Panc1 (cell line): ENCODE data around the gene PLCL1. TPM values are rescaled to one million over a fixed set of nuclear protein-coding genes. Genes with fewer than 3 reads are reported as not detected.

Experiments
- ATAC-seq: fragments of 200-7000 bp; cut with Tn5 transposase; 2 replicates; pipeline ENCODE4 v1.9.1; 2020; ENCODE audit warnings: mild to moderate bottlenecking, moderate library complexity
- BruUV-seq: library from RNA; stranded (reverse); fragments of 400-500 nt; replicated peaks from 2 replicates; lab custom pipeline; 2021; lab: Mats Ljungman, UMichigan
- CTCF ChIA-PET: fragments of 300-600 bp; sonication (Branson Sonifier 250); formaldehyde crosslinking; loops from one replicate; lab custom pipeline; 2022; ENCODE audit warnings: antibody characterized with exemption; lab: Charles Lee
- POLR2A ChIA-PET: fragments of 300-600 bp; sonication (Branson Sonifier 250); formaldehyde crosslinking; loops from one replicate; lab custom pipeline; 2022; ENCODE audit warnings: antibody characterized with exemption; lab: Charles Lee
- DNase-seq: peaks from one replicate; pipeline ENCODE4 v3.0.0-alpha.2; 2010; ENCODE audit warnings: low read depth, low spot score
- H3K27ac ChIP-seq: 2 replicates; pipeline ENCODE4 v1.5.1; 2011; ENCODE audit warnings: mild to moderate bottlenecking, low read length, inconsistent platforms
- H3K27me3 ChIP-seq: fragments of 200-500 bp; sonication (Bioruptor generic); 2 replicates; pipeline ENCODE4 v1.6.0; 2014; ENCODE audit warnings: low read length, inconsistent platforms; ENCODE audit not compliant: control insufficient read depth, insufficient read depth
- H3K36me3 ChIP-seq: fragments of 200-500 bp; sonication (Bioruptor generic); 2 replicates; pipeline ENCODE4 v1.5.1; 2014; ENCODE audit warnings: inconsistent platforms, mild to moderate bottlenecking, low read length, moderate library complexity; ENCODE audit not compliant: control insufficient read depth, insufficient read depth
- H3K4me1 ChIP-seq: 2 replicates; pipeline ENCODE4 v1.5.1; 2011; ENCODE audit warnings: inconsistent platforms, mild to moderate bottlenecking, low read length, moderate library complexity; ENCODE audit not compliant: control insufficient read depth, insufficient read depth
- H3K4me3 ChIP-seq, 2 experiments: 2 replicates each; pipeline ENCODE4 v1.5.1; 2011 to 2012; ENCODE audit warnings: low read depth in 2 of 2, low read length in 2 of 2, mild to moderate bottlenecking in 2 of 2, inconsistent platforms in 1 of 2, moderate library complexity in 1 of 2
- H3K9me3 ChIP-seq: fragments of 200-500 bp; sonication (Bioruptor generic); 2 replicates; pipeline ENCODE4 v1.5.1; 2014; ENCODE audit warnings: low read depth, mild to moderate bottlenecking, inconsistent platforms, low read length, moderate library complexity; ENCODE audit not compliant: control insufficient read depth, insufficient read depth
- POLR2AphosphoS5 ChIP-seq: IDR thresholded peaks from 2 replicates; pipeline ENCODE4 v1.6.1; 2012; ENCODE audit warnings: mild to moderate bottlenecking, low read depth, low read length, moderate library complexity
- SIN3A ChIP-seq: IDR thresholded peaks from 2 replicates; pipeline ENCODE4 v1.6.1; 2012; ENCODE audit warnings: low read depth, mild to moderate bottlenecking, low read length, moderate library complexity, borderline replicate concordance; ENCODE audit not compliant: insufficient read depth
- TCF7L2 ChIP-seq: IDR thresholded peaks from 2 replicates; pipeline ENCODE4 v1.6.1; 2011; ENCODE audit warnings: mild to moderate bottlenecking, low read depth, low read length, inconsistent platforms
- in situ Hi-C: cut with HindIII; loops from 2 replicates; pipeline ENCODE4 v1.10.0; 2016; ENCODE audit warnings: low sequenced_read_pairs, low pct_unique_long_range_greater_than_20kb
- intact Hi-C: fragments of 100-400 bp; cut with micrococcal nuclease; formaldehyde crosslinking; loops from one replicate; pipeline ENCODE4 v1.10.0; 2022; ENCODE audit not compliant: unreplicated experiment
- total RNA-seq: library from RNA; stranded (reverse); gene quantifications from one replicate; pipeline ENCODE4 v1.2.1, GENCODE V29; 2021; ENCODE audit not compliant: unreplicated experiment
- TF ChIP-seq, protein P1 (sequence below): fragments of 450-650 bp; IDR thresholded peaks from 2 replicates; pipeline ENCODE4 v1.5.1; 2017; ENCODE audit warnings: mild to moderate bottlenecking
- TF ChIP-seq, protein P2 (sequence below), 2 experiments: IDR thresholded peaks; 2 replicates each; pipeline ENCODE4 v1.6.1; 2011 to 2012; ENCODE audit warnings: low read depth in 2 of 2, control low read depth in 1 of 2, low read length in 1 of 2, mild to moderate bottlenecking in 1 of 2, moderate library complexity in 1 of 2; ENCODE audit not compliant: insufficient read depth in 1 of 2

PLCL1 gene
- total RNA-seq, 1 experiment from 2014 or later = not detected

DNA sequence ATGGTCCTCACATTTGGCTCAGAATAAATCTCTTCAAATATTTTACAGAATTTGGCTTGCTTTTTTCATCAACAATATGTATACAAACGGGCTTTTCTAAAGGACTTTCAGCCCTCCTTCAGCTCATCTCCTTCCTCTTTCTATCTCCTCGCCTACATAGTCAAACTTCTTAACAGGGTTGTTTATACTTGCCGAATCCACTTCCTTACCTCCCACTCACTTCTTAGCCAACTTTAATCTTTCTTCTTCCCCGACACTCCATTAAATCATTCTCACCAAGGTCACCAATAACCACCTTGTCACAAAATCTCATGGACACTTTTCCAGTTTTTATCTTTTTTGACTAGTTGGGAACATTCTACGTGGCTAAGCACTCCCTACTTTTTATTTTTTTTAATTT is 325.2 kb downstream of the PLCL1 start:
- intact Hi-C loops = no loop called here
- Histone ChIP-seq H3K4me1 (no peaks in the 10 kb centered on the region), H3K36me3 (no peaks in the 10 kb centered on the region), H3K9me3 (no peaks in the 10 kb centered on the region), H3K4me3 (no peak overlapping the region), H3K27ac (no peak overlapping the region), H3K27me3 (peaks cover 8% of the 10 kb centered on the region; the same call in 1 of the 2 replicates)
- TF ChIP-seq TCF7L2 (no peak), SIN3A (no peak), POLR2AphosphoS5 (no peak)
- TF ChIP-seq, protein P1, sequence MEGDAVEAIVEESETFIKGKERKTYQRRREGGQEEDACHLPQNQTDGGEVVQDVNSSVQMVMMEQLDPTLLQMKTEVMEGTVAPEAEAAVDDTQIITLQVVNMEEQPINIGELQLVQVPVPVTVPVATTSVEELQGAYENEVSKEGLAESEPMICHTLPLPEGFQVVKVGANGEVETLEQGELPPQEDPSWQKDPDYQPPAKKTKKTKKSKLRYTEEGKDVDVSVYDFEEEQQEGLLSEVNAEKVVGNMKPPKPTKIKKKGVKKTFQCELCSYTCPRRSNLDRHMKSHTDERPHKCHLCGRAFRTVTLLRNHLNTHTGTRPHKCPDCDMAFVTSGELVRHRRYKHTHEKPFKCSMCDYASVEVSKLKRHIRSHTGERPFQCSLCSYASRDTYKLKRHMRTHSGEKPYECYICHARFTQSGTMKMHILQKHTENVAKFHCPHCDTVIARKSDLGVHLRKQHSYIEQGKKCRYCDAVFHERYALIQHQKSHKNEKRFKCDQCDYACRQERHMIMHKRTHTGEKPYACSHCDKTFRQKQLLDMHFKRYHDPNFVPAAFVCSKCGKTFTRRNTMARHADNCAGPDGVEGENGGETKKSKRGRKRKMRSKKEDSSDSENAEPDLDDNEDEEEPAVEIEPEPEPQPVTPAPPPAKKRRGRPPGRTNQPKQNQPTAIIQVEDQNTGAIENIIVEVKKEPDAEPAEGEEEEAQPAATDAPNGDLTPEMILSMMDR = no peak
- TF ChIP-seq, protein P2, sequence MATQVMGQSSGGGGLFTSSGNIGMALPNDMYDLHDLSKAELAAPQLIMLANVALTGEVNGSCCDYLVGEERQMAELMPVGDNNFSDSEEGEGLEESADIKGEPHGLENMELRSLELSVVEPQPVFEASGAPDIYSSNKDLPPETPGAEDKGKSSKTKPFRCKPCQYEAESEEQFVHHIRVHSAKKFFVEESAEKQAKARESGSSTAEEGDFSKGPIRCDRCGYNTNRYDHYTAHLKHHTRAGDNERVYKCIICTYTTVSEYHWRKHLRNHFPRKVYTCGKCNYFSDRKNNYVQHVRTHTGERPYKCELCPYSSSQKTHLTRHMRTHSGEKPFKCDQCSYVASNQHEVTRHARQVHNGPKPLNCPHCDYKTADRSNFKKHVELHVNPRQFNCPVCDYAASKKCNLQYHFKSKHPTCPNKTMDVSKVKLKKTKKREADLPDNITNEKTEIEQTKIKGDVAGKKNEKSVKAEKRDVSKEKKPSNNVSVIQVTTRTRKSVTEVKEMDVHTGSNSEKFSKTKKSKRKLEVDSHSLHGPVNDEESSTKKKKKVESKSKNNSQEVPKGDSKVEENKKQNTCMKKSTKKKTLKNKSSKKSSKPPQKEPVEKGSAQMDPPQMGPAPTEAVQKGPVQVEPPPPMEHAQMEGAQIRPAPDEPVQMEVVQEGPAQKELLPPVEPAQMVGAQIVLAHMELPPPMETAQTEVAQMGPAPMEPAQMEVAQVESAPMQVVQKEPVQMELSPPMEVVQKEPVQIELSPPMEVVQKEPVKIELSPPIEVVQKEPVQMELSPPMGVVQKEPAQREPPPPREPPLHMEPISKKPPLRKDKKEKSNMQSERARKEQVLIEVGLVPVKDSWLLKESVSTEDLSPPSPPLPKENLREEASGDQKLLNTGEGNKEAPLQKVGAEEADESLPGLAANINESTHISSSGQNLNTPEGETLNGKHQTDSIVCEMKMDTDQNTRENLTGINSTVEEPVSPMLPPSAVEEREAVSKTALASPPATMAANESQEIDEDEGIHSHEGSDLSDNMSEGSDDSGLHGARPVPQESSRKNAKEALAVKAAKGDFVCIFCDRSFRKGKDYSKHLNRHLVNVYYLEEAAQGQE (IDR thresholded peaks at IDR 0.05; ENCODE audit: insufficient read depth in 1 of 2, low read depth in 2 of 2, low read length in 1 of 2) = no peak
- ATAC-seq (no peak), DNase-seq (no peak)
- in situ Hi-C loops = no loop called here
- BruUV-seq = no TSS peak
- CTCF ChIA-PET = no interaction called here
- POLR2A ChIA-PET = no interaction called here

DNA sequence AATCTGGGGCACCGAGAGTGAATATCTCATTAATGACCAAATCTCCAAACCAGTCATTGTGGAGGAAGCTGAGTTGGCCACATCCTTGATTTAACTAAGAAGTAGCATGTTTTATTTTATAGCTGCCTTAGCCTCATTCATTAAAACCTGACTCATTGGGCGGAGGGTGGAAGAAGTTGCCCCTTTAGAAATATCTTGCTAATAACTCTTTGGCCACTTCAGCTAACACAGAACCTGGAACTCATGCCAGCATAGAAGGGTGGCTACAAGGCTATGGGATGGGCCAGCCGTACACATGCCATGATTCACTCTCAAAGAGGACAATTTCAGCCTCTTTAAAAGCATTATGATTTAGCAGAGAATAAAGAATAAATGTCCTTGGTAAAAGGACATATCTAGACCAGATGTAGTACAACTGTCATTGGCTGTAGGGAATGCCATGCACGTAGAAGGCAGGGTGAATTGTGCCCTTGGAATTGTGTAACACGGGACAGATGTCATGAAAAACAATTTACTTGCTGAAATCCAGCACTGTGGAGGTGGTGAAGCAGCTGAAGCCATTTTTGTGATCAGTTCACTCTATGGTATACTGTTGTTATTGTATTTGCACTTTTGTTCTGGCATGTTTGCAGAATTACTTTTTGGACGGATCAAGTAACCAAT is 330.0 kb downstream of the PLCL1 start:
- intact Hi-C loops = no loop called here
- DNase-seq = no peak
- CTCF ChIA-PET = no interaction called here
- Histone ChIP-seq H3K9me3 (no peaks in the 10 kb centered on the region), H3K4me3 (no peak overlapping the region), H3K27me3 (peaks cover 14% of the 10 kb centered on the region), H3K27ac (no peak overlapping the region), H3K4me1 (no peaks in the 10 kb centered on the region), H3K36me3 (no peaks in the 10 kb centered on the region; the same call in 1 of the 2 replicates)
- TF ChIP-seq POLR2AphosphoS5 = no peak
- no peak for TF ChIP-seq SIN3A
- no peak for ATAC-seq
- no TSS peak for BruUV-seq
- in situ Hi-C loops = no loop called here
- POLR2A ChIA-PET = no interaction called here

DNA sequence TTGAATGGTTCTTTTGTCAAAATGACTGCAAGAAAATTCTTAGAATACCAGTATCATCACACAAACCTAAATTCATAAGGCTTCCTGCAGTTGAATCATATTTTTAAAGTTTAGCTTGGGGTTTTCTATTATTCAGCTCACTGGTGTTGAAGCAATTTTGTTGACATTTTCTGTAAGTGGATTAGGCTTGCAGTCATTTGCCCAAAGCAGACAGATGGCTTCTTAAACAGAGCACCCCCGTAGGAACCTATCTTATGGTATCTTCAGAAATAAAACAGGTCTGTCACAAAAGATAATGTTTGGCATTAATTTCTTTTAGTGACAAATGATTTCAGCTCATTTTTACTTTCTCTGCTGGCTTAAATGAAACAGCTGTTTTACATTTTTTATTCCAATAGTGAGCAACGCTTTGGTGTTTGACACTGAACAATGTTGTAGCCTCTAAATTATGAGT is 331.1 kb downstream of the PLCL1 start:
- ChIA-PET POLR2A (no interaction called here), CTCF (no interaction called here)
- H3K4me3 ChIP-seq = no peak overlapping the region
- intact Hi-C loops = no loop called here
- BruUV-seq = no TSS peak
- peaks cover 14% of the 10 kb centered on the region for H3K27me3 ChIP-seq
- H3K36me3 ChIP-seq = no peaks in the 10 kb centered on the region; the same call in 1 of the 2 replicates
- ATAC-seq (no peak), DNase-seq (no peak)
- in situ Hi-C loops = no loop called here
- TF ChIP-seq POLR2AphosphoS5 (no peak), TCF7L2 (no peak), SIN3A (no peak)
- TF ChIP-seq, protein P2 (IDR thresholded peaks at IDR 0.05; ENCODE audit: insufficient read depth in 1 of 2, low read depth in 2 of 2, low read length in 1 of 2) = no peak
- TF ChIP-seq, protein P1 = no peak
- no peaks in the 10 kb centered on the region for H3K9me3 ChIP-seq
- H3K27ac ChIP-seq = no peak overlapping the region
- H3K4me1 ChIP-seq = no peaks in the 10 kb centered on the region
